HG02763 (cell line): ENCODE measurements around the gene PSME3.
"Not testable (repeated sequence)": the region's sequence is repeated elsewhere in the genome, so short reads cannot be mapped to it uniquely, and the experiment has no call there.

ENCODE experiments used
- ATAC-seq: cut with Tn5 transposase; IDR thresholded peaks from one replicate; pipeline ENCODE4 v1.9.1; 2021; ENCODE audit warnings: mild to moderate bottlenecking, moderate library complexity; ENCODE audit not compliant: unreplicated experiment

Gene PSME3

GRCh38 chr17:42873315-42873714 lies 40.1 kb downstream of the PSME3 start:
- ATAC-seq = no peak

DNA sequence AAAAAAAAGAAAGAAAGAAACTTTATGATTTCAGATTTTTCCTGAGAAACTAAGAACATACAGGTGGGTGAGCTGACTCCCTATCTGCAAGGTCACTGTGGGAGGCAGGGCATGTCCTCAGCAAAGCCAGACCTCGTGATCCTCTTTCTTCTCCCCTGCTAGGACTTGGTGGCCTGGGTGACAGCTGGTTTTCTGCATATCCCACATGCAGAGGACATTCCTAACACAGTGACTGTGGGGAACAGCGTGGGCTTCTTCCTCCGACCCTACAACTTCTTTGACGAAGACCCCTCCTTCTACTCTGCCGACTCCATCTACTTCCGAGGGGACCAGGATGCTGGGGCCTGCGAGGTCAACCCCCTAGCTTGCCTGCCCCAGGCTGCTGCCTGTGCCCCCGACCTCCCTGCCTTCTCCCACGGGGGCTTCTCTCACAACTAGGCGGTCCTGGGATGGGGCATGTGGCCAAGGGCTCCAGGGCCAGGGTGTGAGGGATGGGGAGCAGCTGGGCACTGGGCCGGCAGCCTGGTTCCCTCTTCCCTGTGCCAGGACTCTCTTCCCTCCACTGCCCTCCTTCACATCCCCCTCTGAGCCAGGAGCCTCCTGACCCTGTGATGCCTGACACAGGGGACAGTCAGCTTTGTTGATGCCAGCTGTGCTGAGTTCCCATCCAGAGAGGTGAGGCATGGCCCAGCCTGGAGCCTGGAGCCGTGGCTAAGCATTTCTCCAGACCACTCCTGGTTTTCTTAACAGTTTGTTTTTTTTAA lies 40.9 kb downstream of the PSME3 start:
- not testable (repeated sequence) for ATAC-seq

DNA sequence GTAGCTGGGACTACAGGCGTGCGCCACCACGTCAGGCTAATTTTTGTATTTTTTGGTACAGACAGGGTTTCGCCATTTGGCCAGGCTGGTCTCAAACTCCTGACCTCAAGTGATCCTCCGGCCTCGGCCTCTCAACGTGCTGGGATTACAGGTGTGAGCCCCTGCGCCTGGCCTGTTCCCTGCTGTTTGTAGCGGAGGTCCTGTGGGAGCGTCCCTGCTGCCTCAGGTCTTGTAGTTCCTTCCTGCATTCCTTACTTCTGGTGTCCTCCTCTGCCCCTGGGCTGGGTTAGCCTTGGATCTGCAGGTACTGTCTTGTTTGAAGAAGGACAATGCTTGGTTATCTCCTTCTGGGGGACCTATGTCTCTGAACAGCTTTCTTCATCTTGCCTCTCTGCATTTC lies 43.8 kb downstream of the PSME3 start:
- ATAC-seq = no peak

DNA sequence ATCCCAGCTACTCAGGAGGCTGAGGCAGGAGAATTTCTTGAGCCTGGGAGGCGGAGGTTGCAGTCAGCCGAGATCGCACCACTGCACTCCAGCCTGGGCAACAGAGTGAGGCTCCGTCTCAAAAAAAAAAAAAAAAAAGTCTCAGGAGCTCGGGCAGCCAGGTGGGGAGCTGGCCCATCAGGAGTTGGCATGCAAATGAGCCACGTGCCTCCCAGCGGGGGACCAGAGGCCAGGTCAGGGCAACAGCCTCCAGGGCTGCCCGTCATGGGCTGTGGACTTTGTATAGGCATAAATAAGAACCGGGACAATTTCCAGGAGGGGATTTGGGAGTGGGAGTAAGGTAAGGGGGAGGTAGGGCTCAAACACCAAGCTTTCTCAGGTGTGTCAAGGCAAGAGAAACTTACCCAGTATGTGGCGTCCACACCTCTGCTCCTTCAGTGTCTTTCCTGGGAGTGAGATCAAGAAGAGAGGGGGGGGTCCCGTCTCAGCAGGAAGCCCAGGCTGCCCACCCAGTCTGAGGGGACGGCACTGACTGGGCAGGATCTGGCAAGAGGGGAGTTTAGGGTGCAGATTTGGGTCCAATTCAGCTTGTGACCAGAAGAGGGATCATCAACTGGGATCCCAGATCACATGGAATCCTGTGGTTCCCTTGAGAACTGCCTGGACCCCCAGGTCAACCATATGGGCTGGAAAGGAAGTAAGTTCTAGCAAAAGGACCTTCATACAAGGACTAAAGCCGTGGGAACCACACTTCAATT lies 45.1 kb downstream of the PSME3 start:
- ATAC-seq = no peak

DNA sequence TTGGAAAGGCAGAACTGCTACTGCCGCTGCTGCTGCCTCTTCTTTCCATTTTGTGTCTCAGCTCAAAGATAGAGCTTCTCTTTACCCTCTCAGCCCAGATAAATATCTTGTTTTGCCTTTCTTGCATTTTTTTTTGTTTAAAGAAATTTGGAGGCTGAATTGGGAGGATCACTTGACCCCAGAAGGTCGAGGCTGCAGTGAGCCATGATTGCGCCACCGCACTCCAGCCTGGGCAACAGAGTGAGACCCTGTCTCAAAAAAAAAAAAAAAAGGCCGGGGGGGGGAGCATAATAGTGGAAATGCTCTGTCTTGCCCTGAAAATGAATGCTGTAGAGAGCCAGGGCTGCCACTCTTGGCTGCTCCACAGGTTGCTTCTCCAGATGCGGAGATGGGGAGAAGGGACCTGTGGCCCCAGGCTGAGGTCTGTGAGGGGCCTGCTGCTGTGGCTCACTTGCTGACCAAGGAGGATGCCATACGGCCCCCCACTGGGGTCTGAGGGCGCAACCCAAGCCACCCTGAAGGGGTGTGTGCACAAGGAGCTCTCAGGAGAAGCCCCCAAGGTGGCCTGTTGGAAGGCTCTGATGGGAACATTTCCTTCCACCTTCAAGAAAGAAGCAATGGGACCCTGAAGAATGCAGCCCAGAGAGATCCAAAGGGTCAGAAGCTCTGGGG lies 45.9 kb downstream of the PSME3 start:
- no peak for ATAC-seq

DNA sequence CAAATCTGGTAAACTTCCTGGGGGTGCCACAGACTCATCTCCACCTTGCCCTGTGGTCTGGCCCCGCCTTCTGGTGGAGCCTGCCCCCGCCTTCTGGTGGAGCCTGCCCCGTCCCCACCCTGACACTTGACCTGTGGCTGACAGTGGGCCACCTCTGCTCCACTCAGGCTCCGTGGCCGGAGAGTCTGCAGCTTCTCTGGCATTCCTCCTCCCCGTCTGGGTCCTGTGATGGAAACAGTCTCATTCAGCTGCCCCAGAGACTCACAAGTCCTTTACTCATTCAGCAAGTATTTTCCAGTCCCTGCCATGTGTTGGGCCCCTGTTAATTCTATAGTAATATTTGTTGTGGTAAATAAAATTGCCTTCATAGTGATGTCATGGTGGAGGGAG lies 46.4 kb downstream of the PSME3 start:
- no peak for ATAC-seq

DNA sequence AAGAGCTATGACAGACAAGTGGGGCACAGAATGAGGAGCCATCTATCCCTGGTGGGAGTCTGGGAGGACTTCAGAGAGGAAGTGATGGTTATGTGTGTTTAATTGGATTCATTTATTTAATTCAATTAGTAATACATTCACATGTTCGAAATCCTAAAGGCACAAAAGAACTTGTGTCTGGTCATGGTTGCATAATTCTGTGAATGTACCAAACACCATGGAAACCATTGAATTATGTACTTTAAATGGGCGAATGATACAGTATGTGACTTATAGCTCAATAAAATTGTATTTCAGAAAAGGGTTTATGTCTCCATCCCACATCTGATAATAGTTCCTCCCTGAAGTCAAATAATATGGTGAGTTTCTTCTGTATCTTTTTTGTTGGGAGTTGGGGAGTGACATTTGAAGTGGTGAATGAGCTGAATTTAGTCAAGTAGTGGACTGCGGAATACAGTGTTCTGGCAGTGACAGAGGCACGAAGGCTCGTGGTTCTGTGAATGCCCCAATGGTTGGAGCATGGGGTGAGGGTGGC lies 47.6 kb downstream of the PSME3 start:
- no peak for ATAC-seq

- not testable (repeated sequence) for ATAC-seq
Measured at GRCh38 chr17:42881706-42882105, 48.5 kb downstream of the PSME3 start.

- no peak for ATAC-seq
Measured at GRCh38 chr17:42882166-42882565, 49.0 kb downstream of the PSME3 start.

DNA sequence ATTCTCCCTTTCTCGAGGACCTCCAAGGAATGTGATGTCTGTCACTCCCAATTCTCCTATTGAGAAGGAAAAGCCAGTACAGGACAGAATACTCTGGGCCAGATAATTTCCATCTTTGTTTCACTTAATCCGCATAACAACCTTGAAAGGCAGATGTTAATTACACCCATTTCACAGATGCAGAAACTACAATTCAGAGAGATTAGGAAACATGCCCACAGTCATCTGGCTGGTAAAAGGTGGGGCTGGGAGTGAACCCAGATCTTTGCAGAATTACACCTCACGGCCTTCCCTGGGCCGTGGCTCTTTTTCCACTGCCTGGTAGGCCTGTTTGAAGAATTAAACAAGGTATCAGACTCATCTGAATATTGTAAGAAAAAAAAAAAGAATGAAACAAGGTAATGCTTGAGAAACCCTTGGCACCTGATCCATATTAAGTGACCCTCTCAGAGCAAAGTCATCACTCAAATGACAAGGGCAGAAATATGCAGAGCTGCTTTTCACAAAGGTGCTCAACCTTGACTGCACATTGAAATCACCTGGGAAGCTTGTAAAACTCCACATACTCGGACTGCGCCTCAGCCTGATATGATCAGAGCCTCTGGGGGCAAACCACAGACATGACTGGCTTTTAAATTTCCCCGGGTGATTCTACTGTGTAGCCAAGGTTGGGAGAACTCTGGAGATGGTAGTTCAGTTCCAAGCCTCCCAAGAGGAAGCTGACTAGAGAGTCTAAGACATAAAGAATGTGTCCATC lies 50.8 kb downstream of the PSME3 start:
- ATAC-seq = no peak

DNA sequence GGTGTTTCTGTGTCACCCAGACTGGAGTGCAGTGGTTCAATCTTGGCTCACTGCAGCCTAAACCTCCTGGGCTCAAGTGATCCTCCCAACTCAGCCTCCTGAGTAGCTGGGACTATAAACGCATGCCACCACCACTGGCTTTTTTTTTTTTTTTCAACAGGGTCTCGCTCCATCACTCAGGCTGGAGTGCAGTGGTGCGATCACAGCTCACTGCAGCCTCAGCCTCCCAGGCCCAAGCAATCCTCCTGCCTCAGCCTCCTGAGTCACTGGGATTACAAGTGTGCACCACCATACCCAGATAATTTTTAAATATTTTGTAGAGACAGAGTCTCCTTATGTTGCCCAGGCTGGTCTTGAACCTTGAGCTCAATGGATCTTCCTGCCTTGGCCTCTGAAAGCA lies 52.6 kb downstream of the PSME3 start:
- ATAC-seq = not testable (repeated sequence)

- ATAC-seq = no peak
Measured at GRCh38 chr17:42886283-42887176, 53.3 kb downstream of the PSME3 start.

- ATAC-seq = no peak
Measured at GRCh38 chr17:42889809-42890208, 56.6 kb downstream of the PSME3 start.

- ATAC-seq = no peak
Measured at GRCh38 chr17:42891539-42892152, 58.4 kb downstream of the PSME3 start.

- ATAC-seq = no peak
Measured at GRCh38 chr17:42893359-42893758, 60.2 kb downstream of the PSME3 start.
